NCI-H2029 treated with DMSO at 0.1 percent for 48 hours (cell line): Measurements from ENCODE around the gene DLD.
"Not testable (repeated sequence)": the region's sequence is repeated elsewhere in the genome, so short reads cannot be mapped to it uniquely, and the experiment has no call there.

Experiments used
- DNase-seq: peaks from one replicate; lab custom pipeline; 2025; lab: John Stamatoyannopoulos, UW

DLD gene

DNA sequence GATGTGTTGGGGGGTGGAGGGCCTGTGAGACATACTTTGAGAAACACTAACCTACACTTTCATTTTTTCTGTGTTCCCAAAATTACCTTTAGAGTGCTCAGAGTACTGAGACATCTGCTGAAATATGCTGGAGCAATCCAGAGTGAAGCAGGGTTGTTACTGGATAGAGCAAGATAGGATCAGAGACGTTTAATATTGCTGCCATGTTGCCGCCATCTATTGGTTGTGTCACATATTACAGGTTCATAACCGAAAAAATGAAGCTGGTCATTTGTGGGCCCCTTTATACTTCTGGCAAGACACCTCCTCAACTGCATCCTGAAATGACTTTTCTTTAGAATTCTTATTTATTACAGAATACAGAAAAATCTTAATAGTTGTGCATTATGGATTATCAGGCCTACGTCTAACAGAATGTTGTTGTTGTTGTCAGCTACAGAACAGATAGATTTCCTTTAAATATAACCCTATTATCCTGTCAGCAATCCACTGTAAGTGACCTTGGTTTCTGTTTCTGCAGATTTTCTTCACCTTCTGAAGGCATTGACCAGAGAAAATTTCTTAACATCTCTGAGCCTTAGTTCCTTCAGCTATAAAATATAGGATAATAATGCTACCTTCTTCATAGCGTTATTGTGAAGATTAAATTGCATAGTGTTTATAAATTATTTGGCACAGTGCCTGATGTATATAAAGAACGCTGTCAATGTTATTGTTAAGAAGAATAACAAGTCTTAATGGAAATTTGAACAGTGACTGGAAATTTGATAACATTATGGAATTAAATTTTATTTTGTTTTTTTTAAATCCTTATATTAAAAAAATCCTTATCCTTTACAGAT, 16.2 kb upstream of the DLD start:
- peak; percentile 57 for DNase-seq

DNA sequence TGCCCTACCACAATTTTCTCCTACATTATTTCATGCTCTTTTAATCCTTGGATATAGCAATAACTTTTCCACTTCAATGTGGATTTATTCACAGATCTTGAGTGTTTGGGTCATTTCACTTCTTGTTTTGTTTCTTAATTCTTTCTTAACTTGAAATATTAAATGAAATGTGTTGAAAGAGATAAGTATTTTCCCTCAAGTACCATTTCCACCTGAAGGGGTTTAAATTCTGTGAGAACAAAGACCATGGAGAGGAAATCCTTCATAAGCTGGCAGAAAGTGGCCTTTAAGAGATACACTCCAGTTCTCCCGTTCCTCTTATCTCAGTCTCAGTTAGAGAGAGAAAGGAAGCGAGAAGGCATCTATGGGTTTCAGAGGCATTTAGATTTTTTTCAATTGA, 14.1 kb upstream of the DLD start:
- no peak for DNase-seq

DNA sequence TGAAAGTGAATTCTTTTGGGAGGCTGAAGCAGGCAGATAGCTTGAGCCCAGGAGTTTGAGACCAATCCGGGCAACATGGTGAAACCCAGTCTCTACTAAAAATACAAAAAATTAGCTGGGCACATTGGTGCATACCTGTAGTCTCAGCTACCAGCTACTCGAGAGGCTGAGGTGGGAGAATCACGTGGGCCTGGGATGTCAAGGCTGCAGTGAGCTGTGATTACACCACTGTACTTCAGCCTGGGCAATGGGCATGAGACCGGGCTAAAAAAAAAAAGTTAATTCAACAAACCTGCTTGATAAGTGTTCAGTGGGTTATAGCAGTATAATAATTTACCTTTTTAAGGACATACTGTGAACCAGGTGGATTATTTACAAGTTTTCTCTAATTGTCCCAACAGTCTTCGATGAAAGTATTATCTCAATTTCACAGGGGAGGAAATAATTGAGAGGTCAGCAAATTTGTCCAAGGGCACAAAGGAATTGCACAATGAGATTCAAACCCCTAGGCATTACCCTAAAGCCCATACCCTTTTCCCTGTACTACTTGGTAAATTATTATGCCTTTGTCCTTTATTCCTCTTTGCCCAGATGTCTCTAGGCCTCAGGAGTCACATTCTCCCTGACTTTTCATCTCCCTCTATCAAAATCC, 13.1 kb upstream of the DLD start:
- DNase-seq = no peak

DNA sequence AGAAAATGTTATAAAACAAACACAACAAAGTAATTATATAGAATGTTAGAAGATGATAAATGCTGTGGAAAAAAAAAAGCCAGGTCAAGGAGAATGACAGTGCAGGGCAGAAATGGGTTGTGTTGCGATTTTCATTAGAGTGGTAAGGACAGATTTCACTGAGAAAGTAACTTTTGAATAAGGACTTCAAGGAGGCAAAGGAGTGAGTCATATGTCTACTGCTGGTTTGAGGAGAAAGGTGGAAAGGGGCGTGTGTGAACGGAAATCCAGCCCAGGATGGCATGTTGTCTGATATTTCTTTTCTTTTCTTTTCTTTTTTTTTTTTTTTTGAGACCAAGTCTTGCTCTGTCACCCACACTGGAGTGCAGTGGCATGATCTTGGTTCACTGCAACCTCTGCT, 12.3 kb upstream of the DLD start:
- no peak for DNase-seq

DNA sequence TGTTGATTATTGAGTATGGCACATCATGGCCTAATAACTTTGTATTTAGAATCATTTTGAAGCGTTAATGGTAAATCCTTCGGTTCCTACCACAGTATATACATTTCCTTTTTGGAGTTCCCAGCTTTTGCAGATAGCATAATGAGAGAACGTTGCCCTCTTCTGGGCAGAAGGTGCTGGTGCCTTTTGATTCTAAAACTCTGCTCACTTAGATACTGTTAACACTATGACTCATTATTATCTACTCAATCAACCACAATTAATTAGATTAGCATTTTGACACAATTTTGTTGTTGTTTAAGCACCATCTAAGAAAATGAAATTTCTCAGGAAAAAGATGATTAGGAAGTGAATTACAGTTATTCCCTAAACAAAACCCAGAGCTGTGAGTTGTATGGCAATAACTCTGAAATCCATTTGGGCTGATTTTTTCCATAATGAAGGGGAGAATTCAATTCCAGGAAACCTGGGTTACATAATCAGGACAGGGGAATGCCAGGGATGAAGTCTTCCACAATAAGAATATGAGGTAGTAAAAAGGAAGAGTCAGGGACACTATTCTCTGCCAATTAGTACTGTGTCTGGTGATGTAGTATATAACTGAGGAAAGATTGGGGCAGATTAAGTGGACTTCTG, 11.5 kb upstream of the DLD start:
- DNase-seq = peak; percentile 72

DNA sequence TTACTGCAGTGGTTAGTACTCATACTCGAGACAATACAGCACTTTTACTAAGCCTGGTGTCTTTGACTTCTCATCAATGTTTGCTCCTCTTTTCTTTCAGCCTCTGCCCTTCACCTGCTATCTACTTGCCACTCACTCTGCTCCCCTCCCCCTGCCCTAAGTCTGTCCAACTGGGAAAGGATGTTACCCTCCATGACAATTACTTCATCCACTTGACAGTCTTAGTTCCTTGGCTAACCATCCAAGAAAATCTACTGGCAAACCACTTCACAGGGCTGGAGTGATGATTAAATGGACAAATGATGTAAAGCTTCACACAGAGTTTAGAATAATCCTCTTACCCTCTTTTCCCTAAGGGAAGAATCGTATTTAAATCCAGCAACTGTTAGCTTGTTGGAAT, 8.2 kb upstream of the DLD start:
- no peak for DNase-seq

DNA sequence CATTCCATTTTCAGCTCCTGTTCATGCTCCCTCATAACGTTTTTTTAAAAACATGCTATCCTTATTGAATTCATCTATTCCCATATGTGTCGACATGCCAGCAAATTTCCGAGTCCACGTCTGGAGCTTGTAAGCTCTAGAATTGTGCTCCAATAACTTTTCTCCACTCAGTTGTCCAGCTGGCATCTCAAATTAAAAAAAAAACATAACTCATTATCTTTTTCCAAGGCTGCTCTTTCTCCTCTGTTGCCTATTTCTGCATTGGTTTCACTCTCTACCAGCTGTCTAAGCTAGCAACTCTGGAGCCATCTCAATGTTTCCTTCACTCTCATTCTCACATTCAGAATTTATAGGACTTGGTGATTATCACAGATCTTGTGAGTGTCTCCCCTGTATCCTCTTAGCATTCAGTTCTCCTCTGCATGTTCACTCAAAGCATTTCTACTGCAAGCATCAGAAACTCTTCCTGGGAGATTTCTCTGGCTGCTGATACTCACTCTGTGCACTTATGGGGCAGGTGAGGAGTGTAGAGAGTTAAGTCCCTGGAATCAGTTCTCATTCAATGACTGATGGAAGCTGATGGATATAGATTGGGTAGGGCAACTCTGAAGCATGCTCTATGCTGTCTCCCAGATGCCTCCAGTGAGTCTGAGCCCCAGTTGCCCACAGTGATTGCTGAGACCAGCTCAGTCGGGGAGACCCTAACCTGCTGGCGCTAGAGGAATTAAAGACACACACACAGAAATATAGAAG, 6.7 kb upstream of the DLD start:
- DNase-seq = no peak

DNA sequence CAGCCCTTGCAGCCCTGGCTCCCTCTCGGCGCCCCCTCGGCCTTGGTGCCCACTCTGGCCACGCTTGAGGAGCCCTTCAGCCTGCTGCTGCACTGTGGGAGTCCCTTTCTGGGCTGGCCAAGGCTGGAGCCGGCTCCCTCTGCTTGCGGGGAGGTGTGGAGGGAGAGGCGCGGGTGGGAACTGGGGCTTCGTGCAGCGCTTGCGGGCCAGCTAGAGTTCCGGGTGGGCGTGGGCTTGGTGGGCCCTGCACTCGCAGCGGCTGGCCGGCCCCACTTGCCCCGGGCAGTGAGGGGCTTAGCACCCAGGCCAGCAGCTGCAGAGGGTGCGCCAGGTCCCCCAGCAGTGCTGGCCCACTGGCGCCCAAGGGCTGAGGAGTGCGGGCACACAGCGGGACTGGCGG, 3.2 kb upstream of the DLD start:
- DNase-seq = not testable (repeated sequence)

DNA sequence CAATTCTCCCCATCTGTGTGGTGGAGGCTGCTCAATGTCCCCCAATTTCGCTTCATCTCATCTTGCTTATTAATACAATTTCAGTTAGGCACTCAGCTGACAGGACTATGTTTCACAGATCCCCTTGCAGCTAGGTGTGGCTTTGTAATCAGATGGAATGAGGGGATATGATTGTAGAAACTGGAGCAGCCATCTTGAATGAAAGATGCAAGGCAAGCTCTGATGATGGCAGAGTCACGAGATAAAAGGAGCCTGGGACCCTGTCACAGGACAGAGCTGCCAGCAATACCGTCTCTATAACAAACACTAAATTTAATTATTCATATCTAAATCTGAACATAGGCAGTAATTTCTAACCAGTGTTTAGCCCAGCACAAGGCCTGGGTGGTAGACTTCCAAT, 991 bp upstream of the DLD start:
- DNase-seq = no peak

DNA sequence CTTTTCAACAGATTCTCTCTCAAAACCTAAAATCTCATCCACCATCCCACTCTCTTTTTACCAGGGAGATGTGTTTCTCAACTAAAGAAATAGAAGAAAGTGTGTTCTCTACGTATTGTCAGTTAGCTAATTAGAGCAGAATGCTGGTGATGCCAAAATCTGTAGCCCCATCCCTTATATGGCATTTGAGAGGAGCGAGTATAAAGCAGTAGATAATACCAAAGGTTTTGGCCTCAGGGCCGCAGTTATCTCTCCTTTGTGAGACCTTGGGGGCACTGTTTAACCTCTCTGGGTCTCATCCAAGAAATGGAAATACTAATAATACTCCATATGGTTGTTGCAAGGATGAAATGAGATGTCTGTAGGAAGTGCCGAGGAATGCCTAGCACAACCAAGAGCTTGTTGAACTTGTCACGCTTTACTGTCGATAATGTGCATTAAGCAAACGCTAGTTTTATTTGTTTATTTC, 456 bp upstream of the DLD start:
- no peak for DNase-seq

DNA sequence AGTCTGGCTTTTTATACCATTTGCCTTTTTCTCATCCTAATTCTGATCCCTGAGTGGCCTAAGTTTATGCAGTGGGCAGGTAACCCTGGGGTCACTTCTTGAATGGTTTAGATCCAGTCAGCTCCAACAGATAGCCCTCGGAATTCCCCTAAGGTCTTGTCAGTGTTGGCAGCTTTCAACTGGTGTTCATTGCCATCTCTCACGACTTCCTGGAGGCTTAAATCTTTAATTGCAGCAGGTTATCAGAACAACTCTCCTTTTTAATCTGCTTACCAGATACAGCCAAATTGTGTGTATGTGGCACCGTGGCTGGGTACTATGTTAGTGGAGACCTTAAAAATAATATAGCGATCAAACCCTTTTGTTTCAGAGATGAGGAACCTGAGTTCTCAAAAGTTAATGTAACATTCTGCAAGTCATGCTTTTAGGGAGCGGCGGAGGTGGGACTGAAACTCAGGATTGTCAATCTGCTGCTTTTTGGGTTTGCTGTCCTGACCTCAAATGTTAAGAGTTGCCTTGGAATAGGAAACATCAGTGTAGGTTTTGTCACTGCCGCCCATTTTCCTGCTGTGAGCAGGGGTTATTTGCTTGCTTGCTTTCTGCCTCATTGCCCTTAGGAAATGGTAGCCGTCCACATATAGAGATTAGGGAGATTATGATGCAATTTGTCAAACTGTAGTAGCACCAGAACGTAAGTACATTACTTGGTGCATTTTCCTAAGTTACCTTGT, 818 bp downstream of the DLD start:
- no peak for DNase-seq

DNA sequence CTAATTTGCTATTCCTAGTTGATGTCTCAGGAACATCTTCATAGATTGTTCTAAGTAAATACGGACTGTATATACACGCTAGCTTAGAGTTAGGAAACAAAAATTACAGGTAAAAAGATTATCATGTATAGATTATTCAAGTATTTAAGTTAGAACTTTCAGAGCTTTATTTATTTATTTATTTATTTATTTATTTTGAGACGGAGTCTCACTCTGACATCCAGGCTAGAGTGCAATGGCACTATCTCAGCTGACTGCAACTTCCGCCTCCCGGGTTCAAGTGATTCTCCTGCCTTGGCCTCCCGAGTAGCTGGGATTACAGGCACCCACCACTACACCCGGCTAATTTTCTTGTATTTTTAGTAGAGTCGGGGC, 1.4 kb downstream of the DLD start:
- not testable (repeated sequence) for DNase-seq

DNA sequence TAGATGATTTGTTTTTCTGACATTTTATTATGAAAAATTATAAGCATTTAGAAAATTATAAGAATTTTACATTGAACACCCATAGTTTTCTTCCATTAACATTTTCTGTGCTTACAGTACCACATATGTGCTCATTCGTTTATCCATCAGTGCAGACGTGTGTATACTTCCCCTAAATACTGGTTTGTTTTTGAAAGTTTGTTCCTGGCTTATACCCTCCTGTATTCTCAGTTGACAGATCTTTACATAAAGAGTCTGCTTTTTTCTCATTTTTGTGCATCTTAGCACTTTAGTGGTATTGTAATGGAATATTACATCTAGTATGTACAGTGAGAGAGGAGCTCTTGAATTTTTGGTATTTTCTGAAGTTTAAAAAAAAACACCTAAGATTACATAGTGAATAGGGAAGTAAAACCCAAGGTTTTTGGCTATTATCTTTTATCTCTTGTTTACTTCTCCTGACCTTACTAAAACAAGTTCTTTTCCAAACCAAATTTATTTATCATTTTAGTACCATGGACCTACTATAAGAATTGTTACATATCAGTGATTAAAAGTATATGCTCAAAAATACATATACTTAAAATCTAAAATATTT, 8.1 kb downstream of the DLD start:
- DNase-seq = no peak

DNA sequence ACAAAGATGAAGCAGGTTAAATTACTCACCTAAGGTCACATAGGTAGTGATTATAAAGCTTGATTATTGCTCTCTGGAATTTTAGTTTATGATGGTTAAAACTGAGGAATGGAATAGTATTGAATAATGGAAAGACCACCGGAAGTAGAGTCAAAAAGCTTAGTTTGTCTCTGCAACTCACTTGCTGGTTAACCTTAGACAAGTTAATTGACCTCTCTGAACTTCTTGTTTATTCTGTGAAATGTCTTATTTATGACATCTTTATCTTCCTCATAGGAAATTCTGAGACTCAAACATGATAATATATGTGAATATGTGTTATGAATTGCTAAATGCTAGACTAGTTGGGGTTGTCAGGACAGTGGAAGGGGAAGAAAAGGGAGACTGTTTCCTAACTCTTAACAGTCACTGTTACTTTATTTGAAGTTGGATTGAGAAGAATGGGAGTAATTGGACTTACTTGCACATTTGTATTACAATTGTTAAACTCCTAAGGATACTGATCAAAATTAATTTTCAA, 9.6 kb downstream of the DLD start:
- DNase-seq = no peak

DNA sequence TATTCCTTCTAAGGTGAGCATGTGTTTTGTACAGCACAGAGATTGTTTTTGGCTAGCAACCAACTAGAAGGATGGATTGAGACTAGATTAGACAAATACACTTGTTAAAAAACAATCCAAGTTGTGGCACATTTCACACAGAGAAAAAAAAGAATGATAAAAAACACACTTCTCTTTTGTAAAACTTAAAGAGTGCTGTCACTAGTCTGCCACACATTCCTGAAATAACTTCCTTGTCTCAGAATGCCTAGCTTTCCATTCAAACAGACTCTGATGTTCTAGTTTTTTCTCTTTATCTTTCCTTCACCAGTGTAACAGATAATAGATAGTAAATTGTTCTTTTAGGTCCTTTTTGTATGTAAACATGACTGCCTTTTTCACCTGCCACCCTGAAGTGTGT, 11.4 kb downstream of the DLD start:
- DNase-seq = no peak

DNA sequence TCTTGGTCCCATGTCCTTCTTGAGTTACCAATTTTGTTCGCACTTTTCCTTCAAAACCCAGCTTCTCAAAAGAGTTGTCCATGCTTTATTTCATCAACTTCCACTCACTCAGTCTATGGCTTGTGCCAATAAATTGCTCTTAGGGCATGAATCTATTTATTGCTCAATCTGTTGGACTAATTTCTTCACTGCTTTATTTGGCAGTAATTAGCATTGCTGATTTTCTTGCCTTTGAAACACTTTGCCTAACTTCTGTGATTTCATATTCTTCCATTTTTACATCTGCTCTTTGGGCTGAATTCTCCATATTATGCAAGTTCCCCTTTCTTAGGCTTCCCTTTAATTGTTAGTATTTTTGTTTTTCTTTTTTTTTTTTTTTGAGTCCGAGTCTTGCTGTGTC, 16.8 kb downstream of the DLD start:
- DNase-seq = no peak

DNA sequence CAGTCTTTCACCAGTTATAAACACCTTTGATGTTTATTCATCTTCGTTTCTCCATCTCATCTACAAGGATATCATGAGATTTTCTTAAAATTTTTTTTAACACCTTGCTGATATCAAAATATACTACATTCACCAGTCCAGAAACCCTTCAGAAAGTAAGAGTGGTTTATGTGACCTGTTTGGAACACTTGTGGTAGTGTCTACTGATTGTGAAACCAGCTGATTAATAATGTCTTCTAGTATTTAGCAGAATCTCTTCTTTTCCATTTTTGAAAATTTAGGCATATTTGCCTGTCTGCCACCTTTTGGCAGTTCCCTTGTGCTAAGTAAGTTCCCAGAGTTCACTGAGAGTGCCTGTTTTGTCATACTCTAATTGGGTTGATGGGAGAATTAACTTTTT, 18.5 kb downstream of the DLD start:
- DNase-seq = no peak

DNA sequence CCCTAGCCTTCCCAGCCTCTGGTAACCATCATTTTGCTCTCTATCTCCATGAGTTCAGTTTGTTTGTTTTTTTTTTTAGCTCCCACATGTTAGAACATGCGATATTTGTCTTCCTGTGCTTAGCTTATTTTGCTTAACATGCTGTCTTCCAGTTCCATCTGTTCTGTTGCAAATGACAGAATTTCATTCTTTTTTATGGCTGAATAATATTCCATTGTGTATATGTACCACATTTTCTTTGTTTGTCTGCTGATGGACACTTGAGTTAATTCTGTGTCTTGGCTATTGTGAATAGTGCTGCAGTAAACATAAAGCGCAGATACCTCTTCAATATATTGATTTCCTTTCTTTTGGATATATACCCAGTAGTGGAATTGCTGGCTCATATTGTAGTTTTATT, 21.0 kb downstream of the DLD start:
- DNase-seq = no peak

DNA sequence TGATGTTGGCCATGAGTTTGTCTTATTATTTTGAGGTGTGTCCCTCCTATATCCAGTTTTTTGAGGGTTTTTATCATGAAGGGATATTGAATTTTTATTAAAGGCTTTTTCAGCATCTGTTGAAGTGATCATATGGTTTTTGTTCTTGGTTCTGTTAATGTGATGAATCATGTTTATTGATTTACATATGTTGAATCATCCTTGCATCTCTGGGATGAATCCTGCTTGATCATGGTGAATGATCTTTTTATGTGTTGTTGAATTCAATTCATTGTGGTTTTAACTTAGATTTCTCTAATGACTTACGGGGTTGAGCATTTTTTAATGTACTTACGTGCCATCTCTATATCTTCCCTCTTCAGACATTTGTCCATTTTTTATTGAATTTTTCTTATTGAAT, 22.9 kb downstream of the DLD start:
- no peak for DNase-seq

DNA sequence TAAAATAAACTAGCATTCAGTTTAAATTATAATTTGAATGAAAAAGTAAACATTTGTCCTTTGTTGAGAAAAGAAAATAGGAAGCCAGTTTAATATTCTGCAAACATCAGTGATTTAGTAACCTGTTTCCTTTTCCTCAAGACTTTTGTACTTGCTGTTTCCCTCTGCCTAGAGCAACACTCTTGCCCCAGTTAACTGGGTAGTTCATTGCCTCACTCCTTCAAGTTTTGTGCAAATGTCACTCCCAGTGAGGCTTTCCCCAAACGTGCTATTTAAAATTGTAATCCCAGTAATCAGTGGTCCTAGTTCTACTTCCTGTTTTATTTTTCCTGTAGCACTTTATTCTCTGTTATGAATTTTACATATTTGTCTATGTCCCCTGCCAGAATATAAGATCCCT, 23.8 kb downstream of the DLD start:
- no peak for DNase-seq

DNA sequence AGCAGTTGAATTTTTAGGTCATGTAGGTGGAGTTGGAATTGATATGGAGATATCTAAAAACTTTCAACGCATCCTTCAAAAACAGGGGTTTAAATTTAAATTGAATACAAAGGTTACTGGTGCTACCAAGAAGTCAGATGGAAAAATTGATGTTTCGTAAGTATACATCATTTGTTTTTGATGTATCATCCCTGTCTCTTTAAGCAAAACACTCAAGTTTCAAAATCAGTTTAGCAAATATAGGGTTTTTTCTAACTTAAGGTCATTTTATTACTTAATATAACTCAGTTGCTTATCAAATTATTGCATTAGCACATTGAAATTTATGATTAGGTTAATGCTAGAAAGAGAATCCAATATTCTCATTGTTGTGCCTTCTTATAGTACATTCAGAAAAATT, 24.6 kb downstream of the DLD start:
- DNase-seq = no peak
